ENCODE results near the gene MEG3.
"Not testable (repeated sequence)": the region's sequence is repeated elsewhere in the genome, so short reads cannot be mapped to it uniquely, and the experiment has no call there.

Gene MEG3

GRCh38 chr14:100816286-100816949, 9.5 kb upstream of the MEG3 start:
- DNase-seq = no peak

- no peak for DNase-seq
Observed at GRCh38 chr14:100816950-100817901, 8.7 kb upstream of the MEG3 start.

DNA sequence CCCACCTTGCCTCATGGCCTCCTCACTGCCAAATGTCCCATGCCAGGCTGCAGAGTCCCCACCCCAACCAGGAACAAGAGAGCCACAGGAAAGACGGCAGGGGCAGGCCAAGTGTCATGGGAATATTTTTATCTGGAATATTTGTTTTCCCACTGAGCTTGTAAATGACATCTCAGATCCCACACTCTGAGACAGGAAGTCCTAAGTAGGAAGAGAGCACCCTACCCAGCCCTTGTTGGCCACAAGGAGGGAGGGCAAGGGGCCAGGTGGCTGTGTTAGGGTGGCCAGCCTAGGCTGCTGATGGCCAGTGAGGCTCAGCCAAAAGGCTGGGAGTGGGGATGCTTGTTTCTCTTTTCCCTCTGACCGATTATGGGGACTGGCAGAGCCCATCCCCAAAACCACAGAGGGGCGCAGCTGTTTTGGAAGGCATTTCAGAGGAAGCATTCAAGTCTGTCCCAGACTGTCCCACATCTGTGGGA, 7.7 kb upstream of the MEG3 start:
- DNase-seq = no peak

- DNase-seq = not testable (repeated sequence)
Observed at GRCh38 chr14:100818923-100819322, 7.0 kb upstream of the MEG3 start.

GRCh38 chr14:100819453-100819828, 6.5 kb upstream of the MEG3 start:
- DNase-seq = no peak

DNA sequence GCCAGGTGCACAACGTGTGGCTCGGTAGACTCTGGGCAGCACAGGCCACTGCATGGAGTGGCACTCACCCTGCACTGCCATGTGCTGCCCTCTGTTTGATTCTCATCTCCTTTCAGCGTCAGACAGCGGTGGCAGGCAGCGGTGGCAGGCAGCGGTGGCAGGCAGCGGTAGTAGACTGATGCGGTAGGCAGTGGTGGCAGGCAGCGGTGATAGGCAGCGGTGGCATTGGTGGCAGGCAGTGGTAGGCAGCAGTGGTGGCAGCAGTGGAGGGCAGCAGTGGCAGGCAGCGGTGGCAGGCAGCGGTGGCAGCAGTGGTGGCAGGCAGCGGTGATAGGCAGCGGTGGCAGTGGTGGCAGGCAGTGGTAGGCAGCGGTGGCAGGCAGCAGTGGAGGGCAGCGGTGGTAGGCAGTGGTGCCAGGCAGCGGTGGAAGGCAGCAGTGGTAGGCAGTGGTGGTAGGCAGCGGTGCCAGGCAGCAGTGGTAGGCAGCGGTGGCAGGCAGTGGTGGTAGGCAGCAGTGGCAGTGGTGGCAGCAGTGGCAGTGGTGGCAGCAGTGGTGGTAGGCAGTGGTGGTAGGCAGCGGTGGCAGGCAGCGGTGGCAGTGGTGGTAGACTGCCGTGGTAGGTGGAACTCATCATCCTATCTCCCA, 6.0 kb upstream of the MEG3 start:
- no peak for DNase-seq

- DNase-seq = no peak
Observed at GRCh38 chr14:100820957-100821356, 5.0 kb upstream of the MEG3 start.

GRCh38 chr14:100822013-100822412, 3.9 kb upstream of the MEG3 start:
- no peak for DNase-seq

- DNase-seq = no peak
Observed at GRCh38 chr14:100822532-100823296, 3.2 kb upstream of the MEG3 start.

- DNase-seq = no peak
Observed at GRCh38 chr14:100823413-100824080, 2.4 kb upstream of the MEG3 start.

GRCh38 chr14:100824091-100824551, 1.8 kb upstream of the MEG3 start:
- DNase-seq = no peak

DNA sequence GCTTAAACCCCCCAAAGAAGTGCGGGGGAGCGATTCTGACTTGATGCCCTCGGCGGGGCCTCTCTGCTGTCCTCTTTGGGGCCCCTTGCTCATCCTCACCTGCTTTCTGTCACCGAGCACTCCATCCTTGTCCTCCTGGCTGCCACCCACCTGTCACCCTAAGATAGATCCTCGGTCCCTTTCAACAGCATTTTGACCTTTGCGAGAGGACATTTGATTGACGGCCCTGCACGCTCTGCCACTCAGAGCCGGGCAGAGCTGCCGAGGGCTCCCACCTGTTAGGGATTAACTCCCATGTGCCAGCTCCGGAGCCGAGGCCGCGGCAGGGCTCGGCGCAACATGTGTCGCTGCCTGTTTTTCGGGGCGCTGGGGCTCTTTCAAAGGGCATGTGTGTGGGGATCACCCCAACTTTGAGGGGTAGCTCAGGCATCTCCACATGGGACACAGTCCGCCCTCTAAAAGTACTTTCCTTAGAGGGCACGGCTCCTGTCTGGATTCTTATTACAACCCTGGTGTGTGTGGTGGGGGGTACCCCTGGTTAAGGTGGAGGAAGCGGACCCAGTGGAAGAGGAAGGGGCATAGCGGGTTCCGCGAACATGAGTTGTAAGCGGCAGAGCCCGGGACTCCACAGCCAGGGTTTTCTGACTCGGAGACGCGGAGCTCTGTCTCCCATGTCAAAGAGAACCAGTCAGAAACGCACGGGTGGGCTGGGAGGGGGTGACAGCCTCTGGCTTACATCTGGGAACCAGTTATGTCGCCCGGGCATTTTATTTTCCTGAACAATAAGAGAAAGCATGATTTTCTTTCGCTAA, 811 bp upstream of the MEG3 start:
- no peak for DNase-seq

GRCh38 chr14:100826391-100827100, 628 bp downstream of the MEG3 start:
- DNase-seq = no peak

DNA sequence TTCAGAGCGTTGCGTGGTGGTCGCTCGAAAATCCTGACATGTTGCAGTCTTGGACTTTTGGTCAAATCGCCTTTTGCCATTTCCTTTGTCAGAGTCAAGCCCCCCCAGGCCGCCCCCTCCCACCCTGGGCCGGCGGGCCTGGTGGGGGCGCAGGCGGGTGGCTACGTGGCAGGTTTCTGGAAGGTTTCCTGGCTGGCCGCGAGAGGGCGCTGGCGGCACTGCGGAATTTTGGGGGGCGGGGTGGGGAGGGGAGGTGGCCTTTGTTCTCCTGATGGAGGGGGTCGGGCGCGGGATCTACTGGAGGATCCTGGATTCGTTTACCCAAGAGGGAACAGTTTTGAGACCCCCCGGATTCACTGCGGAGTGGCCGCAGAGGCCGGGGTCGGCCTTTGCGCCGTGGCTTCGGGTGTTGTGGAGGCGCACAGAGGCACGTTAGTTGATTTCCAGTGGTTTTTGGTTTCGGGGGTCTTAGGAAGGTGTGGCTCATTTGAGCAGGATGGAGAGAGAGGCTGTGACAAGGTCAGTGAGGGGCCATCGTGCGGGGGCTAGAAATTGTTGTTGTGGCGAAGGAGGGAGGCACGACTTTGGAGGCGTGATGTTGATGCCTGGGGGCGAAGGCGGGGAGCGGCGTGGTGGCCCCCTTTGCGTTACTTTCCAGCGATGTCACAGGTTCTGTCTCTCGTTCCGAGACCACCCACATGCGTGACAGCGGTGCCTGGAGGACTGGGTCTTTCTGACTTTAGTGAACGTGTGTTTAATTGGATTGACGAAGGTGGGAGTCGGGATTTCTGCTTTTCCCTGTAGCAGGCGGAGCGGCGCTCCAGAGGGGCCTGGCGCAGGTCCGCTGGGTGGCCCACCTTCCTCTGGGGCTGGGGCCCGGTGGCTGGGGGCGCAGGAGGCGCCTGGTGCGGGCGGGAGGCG, 1.4 kb downstream of the MEG3 start:
- no peak for DNase-seq

GRCh38 chr14:100828031-100828769, 2.3 kb downstream of the MEG3 start:
- no peak for DNase-seq

DNA sequence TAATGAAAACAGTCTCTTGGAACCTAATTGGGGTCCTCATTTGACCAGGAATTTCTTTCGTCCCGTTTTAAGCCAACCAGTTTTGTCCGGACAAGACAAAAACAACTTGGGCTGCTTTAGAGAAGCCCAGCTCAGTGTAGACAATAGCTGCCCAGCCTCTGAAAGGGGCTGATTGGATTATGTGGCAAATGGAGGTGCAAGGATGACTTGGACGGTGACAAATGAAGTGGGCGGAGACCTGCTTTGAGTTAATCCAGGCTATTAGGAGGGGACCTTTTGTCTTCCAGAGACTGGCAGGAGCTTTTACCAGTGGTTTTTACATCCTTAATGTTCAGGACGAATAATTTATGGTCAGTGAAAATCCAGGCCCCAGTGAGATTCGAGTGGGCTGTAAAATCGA, 4.8 kb downstream of the MEG3 start:
- no peak for DNase-seq

DNA sequence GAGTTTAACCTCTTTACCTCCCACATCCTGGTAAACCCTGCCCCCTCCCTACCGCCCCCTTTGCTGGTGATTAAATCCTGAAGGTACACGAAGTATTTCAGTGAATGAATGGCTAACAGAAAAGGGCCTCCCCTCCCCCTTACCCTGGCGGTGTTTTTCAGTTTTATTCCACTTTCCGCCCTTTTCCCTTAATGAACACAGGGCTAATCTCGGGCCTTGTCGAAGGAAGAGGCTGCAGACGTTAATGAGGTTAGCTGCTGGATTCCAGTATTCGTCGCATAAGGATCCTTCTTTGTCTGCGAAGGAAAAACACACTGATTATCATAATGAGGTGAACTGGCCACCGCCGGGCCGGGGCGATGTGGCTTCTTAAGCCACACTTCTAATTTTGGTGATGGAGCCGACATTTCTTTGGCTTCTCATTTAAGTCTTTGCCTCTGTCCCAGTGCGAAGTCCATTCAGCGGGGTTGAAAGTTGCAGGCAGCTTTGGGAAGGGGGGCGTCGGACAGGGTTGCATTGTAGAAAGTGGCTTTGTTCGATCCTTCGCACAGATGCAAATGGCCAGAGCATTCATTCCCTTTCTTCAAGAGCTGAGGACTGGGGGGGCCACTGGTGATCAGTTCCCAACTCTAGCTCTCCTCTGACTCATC, 6.5 kb downstream of the MEG3 start:
- no peak for DNase-seq
